Caki2 (cell line): ENCODE results near the gene SPOPL. TPM values are rescaled to one million over a fixed set of nuclear protein-coding genes. Genes with fewer than 3 reads are reported as not detected.
"Not testable (repeated sequence)": the region's sequence is repeated elsewhere in the genome, so short reads cannot be mapped to it uniquely, and the experiment has no call there.

ENCODE experiments used
- DNase-seq: peaks from one replicate; pipeline ENCODE4 v3.0.0-alpha.2; 2015; ENCODE audit warnings: low read depth
- in situ Hi-C: cut with HindIII; loops from 2 replicates; pipeline ENCODE4 v1.10.0; 2016; ENCODE audit warnings: low sequenced_read_pairs, low pct_unique_long_range_greater_than_20kb, mixed read lengths
- total RNA-seq: library from RNA; depleted of rRNA; stranded (reverse); fragments of >200 nt; shearing (Covaris generic); gene quantifications from 2 replicates; pipeline ENCODE4 v1.2.3, GENCODE V29; 2014; ENCODE audit warnings: low replicate concordance

Gene SPOPL
- total RNA-seq, 1 experiment from 2014 or later: 12.0 TPM

DNA sequence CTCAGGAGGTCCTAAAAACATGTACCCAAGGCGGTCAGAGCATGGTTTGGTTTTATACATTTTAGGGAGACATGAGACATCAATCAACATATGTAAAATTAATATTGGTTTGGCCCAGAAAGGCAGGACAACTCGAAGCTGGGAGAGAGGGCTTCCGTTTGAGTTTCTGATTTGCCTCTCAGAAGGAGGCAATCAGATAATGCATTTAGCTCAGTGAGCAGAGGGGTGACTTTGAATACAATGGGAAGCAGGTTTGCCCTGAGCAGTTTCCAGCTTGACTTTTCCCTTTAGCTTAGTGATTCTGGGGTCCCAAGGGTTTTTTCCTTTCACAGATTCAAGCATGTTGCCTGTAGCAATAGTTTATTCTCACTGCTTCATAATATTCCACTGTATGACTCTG, 12.6 kb downstream of the SPOPL start:
- DNase-seq: no peak
- in situ Hi-C loops: no loop called here

DNA sequence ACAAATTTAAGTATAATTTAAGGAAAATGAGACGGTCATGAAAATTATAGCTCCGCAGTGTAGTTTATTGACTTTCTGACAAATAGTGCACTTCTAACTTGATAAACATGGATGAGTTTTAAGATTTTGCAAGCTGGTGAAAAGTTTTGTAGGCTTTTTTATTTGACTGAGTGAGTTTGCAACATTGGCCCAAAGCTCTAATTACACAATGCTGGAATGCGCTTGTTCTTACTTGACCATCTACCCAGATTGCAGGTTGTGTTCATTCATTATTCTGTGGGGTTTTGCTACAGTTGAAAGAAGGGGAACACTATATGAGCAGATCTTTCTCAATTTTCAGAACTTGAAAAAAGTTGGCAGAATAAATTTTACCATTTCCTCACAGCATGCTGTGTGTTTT, 13.5 kb downstream of the SPOPL start:
- in situ Hi-C loops: no loop called here
- DNase-seq: no peak

DNA sequence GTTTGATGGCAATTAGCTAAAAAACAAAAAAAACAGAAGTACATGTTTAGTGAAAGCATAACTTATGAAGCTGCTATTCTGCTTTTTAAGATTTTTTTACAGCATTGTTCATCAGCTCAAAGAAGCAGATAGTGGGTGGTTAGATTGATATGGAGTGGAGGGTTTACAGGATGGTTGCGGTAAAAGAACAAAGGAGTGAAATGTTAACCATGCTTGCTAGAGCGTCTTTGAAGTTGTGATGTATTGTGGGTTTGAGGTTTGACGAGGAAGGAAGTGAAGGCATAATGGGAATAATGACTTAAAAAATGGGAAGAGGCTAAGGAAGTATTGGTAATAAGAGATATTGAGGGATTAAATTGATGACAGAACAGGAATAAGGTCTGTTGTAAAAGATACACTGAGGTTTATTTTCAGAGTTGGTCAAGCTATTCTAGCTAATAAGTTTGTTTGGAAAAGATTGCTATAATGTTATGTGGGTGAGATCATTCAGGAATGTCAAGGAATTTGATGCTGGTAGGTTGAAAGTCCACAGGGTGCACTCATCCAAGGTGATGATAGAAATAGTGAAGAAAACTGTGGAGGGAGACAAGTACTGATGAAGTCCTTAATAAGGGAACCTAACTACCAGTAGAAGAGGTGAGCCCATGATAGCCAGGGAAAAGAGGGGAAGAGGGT, 14.6 kb downstream of the SPOPL start:
- DNase-seq: peak; percentile 62
- in situ Hi-C loops: no loop called here

DNA sequence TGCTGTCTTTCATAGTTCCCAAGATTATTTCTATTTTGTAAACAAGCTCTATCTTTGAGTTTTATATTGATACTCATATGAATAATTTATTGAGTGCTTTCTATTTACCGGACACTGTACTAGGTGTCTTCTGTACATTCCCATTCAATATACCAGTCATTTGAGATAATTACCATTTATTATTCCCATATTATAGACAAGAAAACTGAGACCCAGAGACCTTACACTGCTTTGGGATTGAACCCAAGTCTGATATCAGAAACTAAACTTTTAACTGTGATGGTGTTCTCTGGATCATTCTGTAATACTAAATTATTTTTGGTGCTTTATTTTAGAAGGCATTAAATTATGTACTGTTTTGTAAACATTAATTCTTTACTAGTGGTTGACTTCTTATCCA, 17.3 kb downstream of the SPOPL start:
- in situ Hi-C loops: no loop called here

DNA sequence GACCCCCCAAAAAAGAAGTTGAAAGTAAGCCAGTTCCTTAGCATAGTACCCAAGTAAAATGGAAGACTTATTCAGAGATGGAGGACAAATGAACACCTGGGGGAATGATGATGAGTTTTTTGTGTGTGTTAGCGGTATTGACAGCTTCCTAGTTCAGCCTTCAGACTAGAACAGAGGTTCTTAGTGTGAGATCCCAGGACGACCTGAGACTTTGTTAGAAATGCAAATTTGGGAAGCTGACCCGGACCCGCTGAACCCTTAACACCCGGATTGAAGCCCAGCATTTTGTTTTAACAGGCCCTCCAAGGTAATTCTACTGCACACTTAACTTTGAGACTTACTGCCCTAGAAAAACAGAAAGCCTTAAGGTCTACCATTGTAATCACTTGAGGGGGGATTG, 20.3 kb downstream of the SPOPL start:
- in situ Hi-C loops: no loop called here
- no peak for DNase-seq

More for the DNA sequence above, 17.3 kb downstream of the SPOPL start:
- no peak for DNase-seq

DNA sequence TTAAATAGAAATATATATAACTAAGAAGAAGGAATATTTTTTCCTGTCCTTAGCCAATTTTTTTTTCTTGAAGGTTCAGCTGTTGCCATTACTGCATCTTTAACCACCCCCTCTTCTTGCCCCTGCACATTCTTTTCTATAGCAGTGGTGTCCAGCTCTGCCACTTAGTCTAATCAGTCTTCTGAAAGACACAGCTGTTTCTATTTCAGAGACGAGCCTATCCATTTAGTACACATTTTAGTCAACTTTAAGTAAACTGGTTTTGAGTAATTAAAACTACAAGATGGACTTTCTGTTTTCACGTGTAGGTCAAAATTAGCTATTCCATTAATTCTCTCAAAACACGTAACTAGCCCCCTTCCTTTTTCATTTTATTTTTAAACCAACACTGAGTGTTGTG, 21.0 kb downstream of the SPOPL start:
- no peak for DNase-seq
- in situ Hi-C loops: no loop called here

DNA sequence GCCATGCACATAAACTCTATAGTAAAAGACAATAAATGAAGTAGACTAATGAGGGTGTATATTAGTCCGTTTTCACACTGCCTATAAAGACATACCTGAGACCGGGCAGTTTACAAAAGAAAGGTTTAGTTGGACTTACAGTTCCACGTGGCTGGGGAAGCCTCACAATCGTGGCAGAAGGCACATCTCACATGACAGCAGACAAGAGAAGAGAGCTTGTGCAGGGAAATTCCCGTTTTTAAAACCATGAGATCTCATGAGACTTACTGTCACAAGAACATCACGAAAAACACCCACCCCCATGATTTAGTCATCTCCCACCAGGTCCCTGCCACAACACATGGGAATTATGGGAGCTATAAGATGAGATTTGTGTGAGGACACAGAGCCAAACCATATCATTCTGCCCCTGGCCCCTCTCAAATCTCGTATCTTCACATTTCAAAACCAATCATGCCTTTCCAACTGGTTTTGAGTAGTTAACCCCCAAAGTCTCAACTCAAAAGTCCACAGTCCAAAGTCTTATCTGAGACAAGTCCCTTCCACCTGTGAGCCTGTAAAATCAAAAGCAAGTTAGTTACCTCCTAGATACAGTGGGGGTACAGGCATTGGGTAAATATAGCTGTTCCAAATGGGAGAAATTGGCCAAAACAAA, 21.6 kb downstream of the SPOPL start:
- in situ Hi-C loops, DNase-seq: not testable (repeated sequence)

DNA sequence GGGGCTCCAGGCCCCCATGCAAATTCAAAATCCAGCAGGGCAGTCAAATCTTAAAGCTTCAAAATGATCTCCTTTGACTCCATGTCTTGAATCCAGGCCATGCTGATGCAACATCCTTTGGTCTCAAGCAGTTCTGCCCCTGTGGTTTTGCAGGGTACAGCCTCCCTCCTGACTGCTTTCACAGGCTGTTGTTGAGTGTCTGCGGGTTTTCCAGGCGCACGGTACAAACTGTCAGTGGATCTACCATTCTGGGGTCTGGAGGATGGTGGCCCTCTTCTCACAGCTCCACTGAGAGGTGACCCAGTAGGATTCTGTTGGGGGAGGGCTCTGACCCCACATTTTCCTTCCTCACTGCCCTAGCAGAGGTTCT, 22.1 kb downstream of the SPOPL start:
- DNase-seq, in situ Hi-C loops: not testable (repeated sequence)

DNA sequence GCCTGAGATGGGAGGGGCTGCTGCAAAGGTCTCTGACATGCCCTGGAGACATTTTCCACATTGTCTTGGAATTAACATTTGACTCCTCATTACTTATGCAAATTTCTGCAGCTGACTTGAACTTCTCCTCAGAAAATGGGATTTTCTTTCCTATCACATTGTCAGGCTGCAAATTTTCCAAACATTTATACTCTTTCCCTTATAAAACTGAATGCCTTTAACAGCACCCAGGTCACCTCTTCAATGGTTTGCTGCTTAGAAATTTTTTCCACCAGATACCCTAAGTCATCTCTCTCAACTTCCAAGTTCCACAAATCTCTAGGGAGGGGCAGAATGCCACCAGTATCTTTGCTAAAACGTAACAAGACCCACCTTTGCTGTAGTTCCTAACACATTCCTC, 22.8 kb downstream of the SPOPL start:
- in situ Hi-C loops, DNase-seq: not testable (repeated sequence)

DNA sequence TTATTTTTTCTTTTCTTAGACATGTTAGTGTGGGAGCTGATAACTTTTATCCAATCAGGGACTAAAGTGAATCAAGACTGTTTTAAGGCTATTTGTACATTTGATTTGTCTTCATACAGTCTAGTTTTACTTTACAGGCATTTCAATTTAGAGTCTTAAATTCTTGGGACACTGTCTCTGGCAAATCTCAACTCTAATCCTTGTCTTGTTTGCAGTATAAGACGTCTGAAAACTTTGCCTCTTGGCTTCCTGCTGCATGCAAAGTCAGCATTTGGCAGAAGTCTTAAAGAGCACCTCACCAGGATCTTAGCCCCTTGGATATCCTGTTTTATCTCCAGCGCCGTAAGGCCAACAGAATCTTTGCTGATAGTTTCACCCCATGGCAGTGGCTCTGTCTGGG, 30.3 kb downstream of the SPOPL start:
- in situ Hi-C loops: no loop called here
- no peak for DNase-seq

DNA sequence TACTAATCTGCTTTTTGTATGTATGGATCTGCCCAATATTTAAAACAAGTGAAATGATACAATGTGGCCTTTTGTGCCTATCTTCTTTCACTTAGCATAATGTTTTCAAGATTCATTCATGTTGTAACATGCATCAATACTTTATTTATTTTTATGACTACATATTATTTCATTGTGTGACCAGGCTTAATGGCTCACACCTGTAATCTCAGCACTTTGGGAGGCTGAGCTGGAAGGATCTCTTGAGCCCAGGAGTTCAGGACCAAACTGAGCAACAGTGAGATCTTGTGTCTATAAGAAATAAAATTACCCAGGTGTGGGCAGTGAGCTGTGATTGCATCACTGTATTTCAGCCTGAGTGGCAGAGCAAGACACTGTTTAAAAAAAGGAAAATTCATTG, 33.2 kb downstream of the SPOPL start:
- in situ Hi-C loops: no loop called here
- no peak for DNase-seq

DNA sequence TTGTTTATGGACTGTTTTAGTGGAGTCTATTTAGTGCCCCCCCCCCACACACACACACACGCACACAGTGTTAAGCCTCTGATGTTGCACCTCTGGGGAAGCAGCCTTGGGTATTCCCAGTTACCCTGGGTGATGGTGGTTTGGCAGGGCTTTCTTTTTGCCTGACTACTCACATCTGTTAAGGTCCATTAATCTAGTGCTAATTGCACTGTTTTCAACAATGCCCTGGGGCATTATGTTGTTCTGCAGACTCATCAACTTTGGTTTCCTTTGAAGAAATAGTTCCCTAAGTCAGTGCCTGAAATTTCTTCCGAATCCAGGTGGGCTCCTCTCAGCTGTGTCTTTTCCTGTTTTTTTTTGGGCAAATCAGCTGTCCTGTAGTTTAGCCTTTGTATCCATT, 34.7 kb downstream of the SPOPL start:
- peak; percentile 41 for DNase-seq
- in situ Hi-C loops: no loop called here

DNA sequence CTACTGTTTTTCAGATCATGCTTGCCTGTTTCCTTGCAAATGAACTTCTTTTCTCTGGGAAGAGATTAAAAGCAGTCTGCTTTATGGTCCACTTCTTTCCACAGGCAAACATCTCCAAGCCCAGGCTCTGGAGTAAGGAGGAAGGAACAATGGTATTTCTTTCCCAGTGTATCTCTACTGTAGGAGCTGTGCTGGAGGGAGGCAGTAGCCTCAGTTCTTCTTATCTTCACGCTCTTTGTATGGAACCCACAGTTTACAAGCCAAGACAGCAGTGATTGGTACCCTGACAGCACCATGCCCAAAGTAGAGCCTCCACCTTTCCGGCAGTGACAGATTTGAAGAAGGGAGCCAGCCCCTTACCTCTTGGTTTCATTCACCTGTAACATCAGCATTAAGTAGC, 35.2 kb downstream of the SPOPL start:
- in situ Hi-C loops: no loop called here
- no peak for DNase-seq

DNA sequence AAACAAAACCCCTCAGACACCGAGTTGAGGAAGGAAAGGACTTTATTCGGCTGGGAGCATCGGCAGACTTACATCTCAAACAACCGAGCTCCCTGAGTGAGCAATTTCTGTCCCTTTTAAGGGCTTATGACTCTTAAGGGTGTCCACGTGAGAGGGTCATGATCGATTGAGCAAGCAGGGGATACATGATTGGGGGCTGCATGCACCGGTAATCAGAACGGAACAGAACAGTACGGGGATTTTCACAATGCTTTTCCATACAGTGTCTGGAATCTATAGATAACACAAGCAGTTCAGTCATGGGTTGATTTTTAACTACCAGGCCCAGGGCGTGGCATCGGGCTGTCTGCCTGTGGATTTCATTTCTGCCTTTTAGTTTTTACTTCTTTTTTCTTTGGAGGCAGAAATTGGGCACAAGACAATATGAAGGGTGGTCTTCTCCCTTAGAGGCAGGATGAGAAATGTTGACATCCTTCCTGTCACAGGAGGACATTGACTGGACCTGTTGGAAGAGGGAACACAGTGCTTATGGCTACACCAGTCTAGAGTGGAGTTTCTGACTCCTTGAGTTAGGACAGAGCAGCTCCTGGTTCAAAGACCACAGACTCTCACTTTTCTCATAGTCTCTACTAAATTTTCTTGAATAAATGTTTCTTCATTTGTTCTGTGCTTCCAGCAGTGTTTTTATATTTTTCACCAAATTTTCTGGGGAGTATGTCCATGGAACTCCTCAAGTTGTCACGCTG, 35.8 kb downstream of the SPOPL start:
- in situ Hi-C loops: no loop called here

DNA sequence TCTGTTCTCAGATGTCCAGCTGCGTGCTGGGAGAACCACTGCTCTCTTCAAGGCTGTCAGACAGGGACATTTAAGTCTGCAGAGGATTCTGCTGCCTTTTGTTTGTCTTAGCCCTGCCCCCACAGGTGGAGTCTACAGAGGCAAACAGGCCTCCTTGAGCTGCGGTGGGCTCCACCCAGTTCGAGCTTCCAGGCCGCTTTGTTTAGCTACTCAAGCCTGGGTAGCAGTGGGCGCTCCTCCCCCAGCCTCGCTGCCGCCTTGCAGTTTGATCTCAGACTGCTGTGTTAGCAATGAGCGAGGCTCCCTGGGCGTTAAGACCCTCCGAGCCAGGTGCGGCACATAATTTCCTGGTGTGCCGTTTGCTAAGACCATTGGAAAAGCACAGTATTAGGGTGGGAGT, 42.6 kb downstream of the SPOPL start:
- in situ Hi-C loops: not testable (repeated sequence)

More for the DNA sequence above, 35.8 kb downstream of the SPOPL start:
- peak; percentile 39 for DNase-seq

DNA sequence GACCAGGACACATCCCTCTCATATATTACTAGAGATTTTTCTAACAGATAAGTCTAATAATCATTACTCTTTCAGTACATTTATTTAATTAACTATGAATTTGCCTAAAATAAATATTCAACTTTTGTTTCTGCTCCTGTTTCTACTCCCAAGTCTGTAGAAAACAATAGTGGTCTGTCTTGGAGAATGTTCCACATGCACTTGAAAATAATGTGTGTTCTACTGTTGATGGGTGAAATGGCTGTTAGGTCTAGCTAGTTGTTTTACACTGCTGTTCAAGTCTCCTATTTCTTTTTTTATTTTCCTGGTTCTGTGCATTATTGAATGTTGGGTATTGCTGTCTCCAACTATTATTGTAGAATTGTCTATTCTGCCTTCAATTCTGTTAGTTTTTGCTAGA, 47.2 kb downstream of the SPOPL start:
- no peak for DNase-seq
- in situ Hi-C loops: no loop called here

More for the DNA sequence above, 42.6 kb downstream of the SPOPL start:
- not testable (repeated sequence) for DNase-seq

DNA sequence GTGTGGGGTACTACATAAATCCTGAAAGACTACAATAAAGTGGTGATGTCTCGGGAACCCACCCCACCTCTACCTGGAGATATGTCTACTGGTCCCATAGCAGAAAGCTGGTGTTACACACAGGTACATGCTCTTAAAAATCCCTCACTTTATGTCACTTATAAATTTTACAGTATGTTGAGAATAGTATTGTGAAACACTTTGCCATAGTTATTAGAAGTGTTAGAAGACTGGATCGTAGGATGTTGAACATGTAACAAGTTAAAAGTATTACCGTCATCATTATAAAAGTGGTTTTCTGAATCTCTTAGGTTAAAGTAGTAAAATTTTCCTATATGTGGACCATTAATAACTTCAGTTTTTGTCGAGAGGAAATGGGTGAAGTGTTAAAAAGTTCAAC, 48.6 kb downstream of the SPOPL start:
- DNase-seq: no peak
- in situ Hi-C loops: no loop called here

DNA sequence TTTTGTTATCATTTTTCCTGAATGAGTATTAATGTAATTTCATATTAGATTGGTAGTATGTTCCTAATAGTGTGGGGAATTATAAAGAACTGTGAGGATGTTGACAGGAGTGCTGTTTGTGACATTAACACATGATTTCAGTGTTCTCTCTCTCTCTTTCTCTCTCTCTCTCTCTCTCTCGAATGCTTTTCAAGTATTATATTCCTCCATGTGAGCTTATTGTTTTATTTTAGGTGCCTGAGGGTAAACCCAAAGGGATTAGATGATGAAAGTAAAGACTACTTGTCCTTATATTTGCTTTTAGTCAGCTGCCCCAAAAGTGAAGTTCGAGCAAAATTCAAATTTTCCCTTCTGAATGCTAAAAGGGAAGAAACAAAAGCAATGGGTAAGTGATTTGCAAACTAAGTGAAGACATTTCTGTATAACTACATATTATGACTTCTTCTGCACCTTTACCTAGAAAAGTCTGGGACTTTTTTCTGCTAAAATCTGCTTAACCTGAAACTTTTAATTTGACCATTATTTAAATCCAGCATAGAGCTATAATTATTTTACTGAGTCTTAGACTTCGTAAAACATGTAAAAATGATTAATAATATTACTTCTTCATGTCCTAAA, 49.2 kb downstream of the SPOPL start:
- no peak for DNase-seq
- in situ Hi-C loops: no loop called here

DNA sequence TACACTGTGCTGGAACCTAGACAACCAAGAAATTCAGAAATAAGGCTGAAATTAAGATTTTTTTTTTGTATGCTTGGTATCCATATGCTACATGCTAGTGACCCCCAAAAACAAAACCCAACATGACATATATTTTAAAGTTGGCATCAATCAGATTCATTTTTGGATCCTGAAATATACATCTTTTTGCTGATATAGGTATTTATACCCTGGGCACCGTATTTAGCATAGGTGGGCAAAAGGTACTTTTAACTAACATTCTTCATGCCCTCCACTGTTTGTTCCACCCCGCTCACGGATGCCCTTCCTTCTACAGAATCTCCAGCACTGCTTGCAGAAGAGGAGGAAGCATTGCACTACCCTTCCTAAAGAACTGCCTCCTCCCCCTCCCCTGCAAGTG, 52.6 kb downstream of the SPOPL start:
- no peak for DNase-seq
- in situ Hi-C loops: no loop called here
